ENCODE results near the gene MEN1. TPM values are rescaled to one million over a fixed set of nuclear protein-coding genes. Genes with fewer than 3 reads are reported as not detected.

Gene MEN1
- total RNA-seq, 1 experiment from 2014 or later, result 32.7 TPM

- peaks cover 99% of the 10 kb centered on the region for H3K36me3 Mint-ChIP-seq (ENCODE audit: insufficient read depth, unreplicated experiment)
- Histone ChIP-seq H3K27me3 (replicated peaks; ENCODE audit: control insufficient read depth, insufficient read depth, low read length) (no peaks in the 10 kb centered on the region), H3K4me1 (peaks cover 10% of the 10 kb centered on the region), H3K36me3 (ENCODE audit: control insufficient read depth, insufficient read depth, low read length) (peaks cover 30% of the 10 kb centered on the region), H3K4me3 (ENCODE audit: low read depth, low read length) (no peak overlapping the region), H3K9me3 (no peaks in the 10 kb centered on the region)
- ChIA-PET CTCF (no interaction called here), POLR2A (no interaction called here)
- DNase-seq, result no peak
- no peak for TF ChIP-seq CTCF (IDR thresholded peaks at IDR 0.05; ENCODE audit: insufficient read depth in 1 of 2, low read depth in 1 of 2, low read length in 1 of 2, severe bottlenecking in 1 of 2, unreplicated experiment in 1 of 2)
- no TSS peak for BruUV-seq (replicated peaks)
- no peak overlapping the region for H3K4me3 Mint-ChIP-seq (ENCODE audit: unreplicated experiment)
- H3K9me3 Mint-ChIP-seq (ENCODE audit: unreplicated experiment), result no peaks in the 10 kb centered on the region
- intact Hi-C loops (cut with micrococcal nuclease; ENCODE audit: unreplicated experiment), result loop anchor here (10.0 kb wide), 1 partner anchor 341 kb away; the partner anchor contains the start of genes TM7SF2 and ZNHIT2
- H3K27ac Mint-ChIP-seq (ENCODE audit: unreplicated experiment), result no peak overlapping the region
- peaks cover 7% of the 10 kb centered on the region for H3K4me1 Mint-ChIP-seq (ENCODE audit: low read depth, unreplicated experiment)
- no peaks in the 10 kb centered on the region for H3K27me3 Mint-ChIP-seq (ENCODE audit: insufficient read depth, unreplicated experiment)
These were observed 36.2 kb downstream of the MEN1 start for GRCh38 chr11:64774144-64774543.

- Mint-ChIP-seq H3K4me1 (ENCODE audit: low read depth, unreplicated experiment) (peaks cover 7% of the 10 kb centered on the region), H3K36me3 (ENCODE audit: insufficient read depth, unreplicated experiment) (peaks cover 100% of the 10 kb centered on the region), H3K27ac (ENCODE audit: unreplicated experiment) (no peak overlapping the region), H3K4me3 (ENCODE audit: unreplicated experiment) (no peak overlapping the region), H3K27me3 (ENCODE audit: insufficient read depth, unreplicated experiment) (no peaks in the 10 kb centered on the region), H3K9me3 (ENCODE audit: unreplicated experiment) (no peaks in the 10 kb centered on the region)
- H3K36me3 ChIP-seq (ENCODE audit: control insufficient read depth, insufficient read depth, low read length), result peaks cover 36% of the 10 kb centered on the region
- H3K4me3 ChIP-seq (ENCODE audit: low read depth, low read length), result no peak overlapping the region
- no peaks in the 10 kb centered on the region for H3K27me3 ChIP-seq (replicated peaks; ENCODE audit: control insufficient read depth, insufficient read depth, low read length)
- no peaks in the 10 kb centered on the region for H3K9me3 ChIP-seq
- peaks cover 10% of the 10 kb centered on the region for H3K4me1 ChIP-seq
- CTCF ChIA-PET, result no interaction called here
- DNase-seq, result no peak
- TF ChIP-seq CTCF (IDR thresholded peaks at IDR 0.05; ENCODE audit: insufficient read depth in 1 of 2, low read depth in 1 of 2, low read length in 1 of 2, severe bottlenecking in 1 of 2, unreplicated experiment in 1 of 2), result no peak
- BruUV-seq (replicated peaks), result no TSS peak
- intact Hi-C loops (cut with micrococcal nuclease; ENCODE audit: unreplicated experiment), result loop anchor here (10.0 kb wide), 1 partner anchor 342 kb away; the partner anchor contains the start of genes TM7SF2 and ZNHIT2
- POLR2A ChIA-PET, result no interaction called here
These were observed 37.9 kb downstream of the MEN1 start for GRCh38 chr11:64772303-64773018.

GRCh38 chr11:64771861-64772260, 38.5 kb downstream of the MEN1 start:
- H3K9me3 ChIP-seq, result no peaks in the 10 kb centered on the region
- H3K4me3 ChIP-seq (ENCODE audit: low read depth, low read length), result no peak overlapping the region
- TF ChIP-seq CTCF (IDR thresholded peaks at IDR 0.05; ENCODE audit: insufficient read depth in 1 of 2, low read depth in 1 of 2, low read length in 1 of 2, severe bottlenecking in 1 of 2, unreplicated experiment in 1 of 2), result no peak
- no peak overlapping the region for H3K4me3 Mint-ChIP-seq (ENCODE audit: unreplicated experiment)
- H3K27ac Mint-ChIP-seq (ENCODE audit: unreplicated experiment), result no peak overlapping the region
- H3K27me3 ChIP-seq (replicated peaks; ENCODE audit: control insufficient read depth, insufficient read depth, low read length), result no peaks in the 10 kb centered on the region
- POLR2A ChIA-PET, result no interaction called here
- peaks cover 39% of the 10 kb centered on the region for H3K36me3 ChIP-seq (ENCODE audit: control insufficient read depth, insufficient read depth, low read length)
- H3K27me3 Mint-ChIP-seq (ENCODE audit: insufficient read depth, unreplicated experiment), result no peaks in the 10 kb centered on the region
- H3K4me1 ChIP-seq, result peaks cover 8% of the 10 kb centered on the region
- intact Hi-C loops (cut with micrococcal nuclease; ENCODE audit: unreplicated experiment), result loop anchor here (10.0 kb wide), 1 partner anchor 343 kb away; the partner anchor contains the start of genes TM7SF2 and ZNHIT2
- H3K9me3 Mint-ChIP-seq (ENCODE audit: unreplicated experiment), result no peaks in the 10 kb centered on the region
- peaks cover 7% of the 10 kb centered on the region for H3K4me1 Mint-ChIP-seq (ENCODE audit: low read depth, unreplicated experiment)
- BruUV-seq (replicated peaks), result no TSS peak
- H3K36me3 Mint-ChIP-seq (ENCODE audit: insufficient read depth, unreplicated experiment), result peaks cover 100% of the 10 kb centered on the region
- DNase-seq, result no peak
- CTCF ChIA-PET, result no interaction called here

Measured in Caco-2 (cell line).